ENCODE data around the gene WNT8A. TPM values are rescaled to one million over a fixed set of nuclear protein-coding genes. Genes with fewer than 3 reads are reported as not detected.
A peak's percentile ranks its signal among the peaks of the same experiment; 100 is the strongest.

The WNT8A gene
- total RNA-seq, 1 donor from 2014 or later = not detected

DNA sequence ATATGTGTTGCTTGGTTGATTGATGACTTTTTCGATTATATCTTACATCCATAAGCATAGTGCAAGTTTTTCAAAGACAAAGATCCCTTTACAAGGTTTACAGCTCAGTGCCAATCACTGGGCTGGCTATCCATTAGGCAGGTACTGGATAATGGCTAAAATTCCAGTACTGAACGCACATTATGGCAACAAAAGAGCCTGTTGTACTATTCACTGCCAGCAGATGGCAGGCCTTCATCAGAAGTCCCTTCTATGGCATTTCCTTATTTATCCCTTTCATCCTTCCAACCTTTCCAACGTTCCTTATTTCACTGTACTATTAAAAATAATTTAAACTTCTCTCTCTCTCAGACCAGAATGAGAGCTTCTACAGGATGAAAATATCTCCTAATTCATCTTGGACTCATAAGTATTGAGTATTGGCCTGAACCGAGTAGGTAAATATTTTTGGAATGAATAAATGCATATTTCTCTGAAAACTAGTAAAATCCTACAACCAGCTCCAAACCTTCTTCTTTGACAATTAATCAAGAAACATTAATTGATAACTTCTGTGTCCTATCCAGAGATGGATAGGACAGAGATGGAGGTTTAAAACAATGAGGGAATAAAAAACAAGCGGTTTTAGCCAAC lies 6.7 kb upstream of the WNT8A start:
- no peaks in the 10 kb centered on the region for H3K9me3 ChIP-seq (ENCODE audit: insufficient read depth, low read depth, low read length)
- Mint-ChIP-seq H3K27ac (ENCODE audit: unreplicated experiment) (no peak overlapping the region), H3K27me3 (ENCODE audit: low read depth, unreplicated experiment) (no peaks in the 10 kb centered on the region), H3K9me3 (ENCODE audit: unreplicated experiment) (no peaks in the 10 kb centered on the region), H3K4me3 (ENCODE audit: unreplicated experiment) (no peak overlapping the region), H3K4me1 (ENCODE audit: low read depth, unreplicated experiment) (no peaks in the 10 kb centered on the region), H3K36me3 (ENCODE audit: low read depth, unreplicated experiment) (no peaks in the 10 kb centered on the region)
- no peak overlapping the region for H3K9ac ChIP-seq (ENCODE audit: low read length)
- no peaks in the 10 kb centered on the region for H3K36me3 ChIP-seq (ENCODE audit: insufficient read depth, low read length)
- no peaks in the 10 kb centered on the region for H3K79me2 ChIP-seq (ENCODE audit: insufficient read depth, low read length)
- DNase-seq (ENCODE audit: low read depth) = peak; percentile 23
- TF ChIP-seq, protein P1, sequence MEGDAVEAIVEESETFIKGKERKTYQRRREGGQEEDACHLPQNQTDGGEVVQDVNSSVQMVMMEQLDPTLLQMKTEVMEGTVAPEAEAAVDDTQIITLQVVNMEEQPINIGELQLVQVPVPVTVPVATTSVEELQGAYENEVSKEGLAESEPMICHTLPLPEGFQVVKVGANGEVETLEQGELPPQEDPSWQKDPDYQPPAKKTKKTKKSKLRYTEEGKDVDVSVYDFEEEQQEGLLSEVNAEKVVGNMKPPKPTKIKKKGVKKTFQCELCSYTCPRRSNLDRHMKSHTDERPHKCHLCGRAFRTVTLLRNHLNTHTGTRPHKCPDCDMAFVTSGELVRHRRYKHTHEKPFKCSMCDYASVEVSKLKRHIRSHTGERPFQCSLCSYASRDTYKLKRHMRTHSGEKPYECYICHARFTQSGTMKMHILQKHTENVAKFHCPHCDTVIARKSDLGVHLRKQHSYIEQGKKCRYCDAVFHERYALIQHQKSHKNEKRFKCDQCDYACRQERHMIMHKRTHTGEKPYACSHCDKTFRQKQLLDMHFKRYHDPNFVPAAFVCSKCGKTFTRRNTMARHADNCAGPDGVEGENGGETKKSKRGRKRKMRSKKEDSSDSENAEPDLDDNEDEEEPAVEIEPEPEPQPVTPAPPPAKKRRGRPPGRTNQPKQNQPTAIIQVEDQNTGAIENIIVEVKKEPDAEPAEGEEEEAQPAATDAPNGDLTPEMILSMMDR (IDR thresholded peaks at IDR 0.05; ENCODE audit: insufficient read depth, low read depth, low read length) = peak; percentile 82
- TF ChIP-seq EZH2 (IDR thresholded peaks at IDR 0.05; ENCODE audit: insufficient read depth, low read length) = no peak
- FAIRE-seq = no peak
- no peaks in the 10 kb centered on the region for H4K20me1 ChIP-seq (ENCODE audit: insufficient read depth, low read length)
- H3K27ac ChIP-seq (ENCODE audit: low read depth, low read length) = no peak overlapping the region
- no peaks in the 10 kb centered on the region for H3K27me3 ChIP-seq (ENCODE audit: insufficient read depth, low read length)
- H3K4me3 ChIP-seq (ENCODE audit: insufficient read depth, low read depth, low read length) = no peak overlapping the region
- H2AFZ ChIP-seq (ENCODE audit: low read depth, low read length) = no peak overlapping the region
- no peak overlapping the region for H3K4me2 ChIP-seq (ENCODE audit: low read length)
- no peaks in the 10 kb centered on the region for H3K4me1 ChIP-seq (ENCODE audit: insufficient read depth, low read length)

DNA sequence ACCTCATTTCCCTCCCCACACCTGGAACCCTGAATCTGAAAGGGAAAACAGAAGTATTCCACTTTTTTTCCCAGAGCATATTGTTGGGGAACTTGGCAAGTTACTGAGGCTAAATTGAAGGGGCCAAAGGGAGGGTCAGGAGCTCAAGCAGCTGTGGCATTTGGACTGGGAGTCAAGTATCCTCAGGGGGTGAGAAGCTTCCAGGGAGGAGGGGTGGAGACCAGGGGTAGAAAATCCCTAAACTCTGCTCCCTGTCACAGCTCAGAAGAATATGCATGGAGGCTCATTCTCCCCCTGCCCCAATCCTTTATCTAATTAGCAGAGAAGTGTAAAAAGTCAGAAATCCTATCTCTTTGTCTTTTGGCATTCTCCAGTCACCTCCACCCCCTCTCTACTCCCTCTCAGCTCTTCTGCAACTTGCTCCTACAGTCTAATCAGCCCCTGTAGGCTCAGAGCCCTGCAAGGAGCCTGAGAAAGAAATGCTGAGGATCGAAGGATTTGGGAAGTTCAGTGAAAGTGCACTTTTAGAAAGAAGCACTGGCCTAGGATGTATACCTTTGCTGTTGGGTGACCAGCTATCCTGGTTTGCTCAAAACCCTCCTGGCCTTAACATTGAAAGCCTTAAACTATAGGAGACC lies 5.7 kb upstream of the WNT8A start:
- Mint-ChIP-seq H3K9me3 (ENCODE audit: unreplicated experiment) (no peaks in the 10 kb centered on the region), H3K4me1 (ENCODE audit: low read depth, unreplicated experiment) (no peaks in the 10 kb centered on the region), H3K36me3 (ENCODE audit: low read depth, unreplicated experiment) (no peaks in the 10 kb centered on the region), H3K4me3 (ENCODE audit: unreplicated experiment) (no peak overlapping the region), H3K27ac (ENCODE audit: unreplicated experiment) (no peak overlapping the region), H3K27me3 (ENCODE audit: low read depth, unreplicated experiment) (no peaks in the 10 kb centered on the region)
- no peaks in the 10 kb centered on the region for H4K20me1 ChIP-seq (ENCODE audit: insufficient read depth, low read length)
- no peak for DNase-seq (ENCODE audit: low read depth)
- no peak for FAIRE-seq
- no peak for TF ChIP-seq EZH2 (IDR thresholded peaks at IDR 0.05; ENCODE audit: insufficient read depth, low read length)
- TF ChIP-seq, protein P1 (IDR thresholded peaks at IDR 0.05; ENCODE audit: insufficient read depth, low read depth, low read length) = no peak
- no peaks in the 10 kb centered on the region for H3K4me1 ChIP-seq (ENCODE audit: insufficient read depth, low read length)
- H3K27me3 ChIP-seq (ENCODE audit: insufficient read depth, low read length) = no peaks in the 10 kb centered on the region
- no peak overlapping the region for H2AFZ ChIP-seq (ENCODE audit: low read depth, low read length)
- H3K79me2 ChIP-seq (ENCODE audit: insufficient read depth, low read length) = no peaks in the 10 kb centered on the region
- no peak overlapping the region for H3K4me3 ChIP-seq (ENCODE audit: insufficient read depth, low read depth, low read length)
- H3K4me2 ChIP-seq (ENCODE audit: low read length) = no peak overlapping the region
- no peaks in the 10 kb centered on the region for H3K9me3 ChIP-seq (ENCODE audit: insufficient read depth, low read depth, low read length)
- H3K27ac ChIP-seq (ENCODE audit: low read depth, low read length) = no peak overlapping the region
- no peak overlapping the region for H3K9ac ChIP-seq (ENCODE audit: low read length)
- no peaks in the 10 kb centered on the region for H3K36me3 ChIP-seq (ENCODE audit: insufficient read depth, low read length)

DNA sequence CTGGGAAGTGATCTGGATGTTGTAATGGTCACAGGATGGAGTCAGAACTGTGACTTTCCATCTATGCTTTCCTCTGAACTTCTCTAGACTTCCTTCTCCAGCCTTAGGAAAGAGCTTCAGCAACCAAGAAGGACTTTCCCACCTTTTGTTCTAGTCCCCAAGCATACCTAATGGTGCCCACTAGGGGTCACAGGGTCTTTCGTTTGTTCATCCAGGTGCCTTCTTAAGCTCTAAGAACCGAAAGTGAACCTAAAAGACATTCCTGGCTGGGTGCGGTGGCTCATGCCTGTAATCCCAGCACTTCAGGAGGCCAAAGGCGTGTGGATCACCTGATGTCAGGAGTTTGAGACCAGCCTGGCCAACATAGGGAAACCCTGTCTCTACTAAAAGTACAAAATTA lies 1.8 kb upstream of the WNT8A start:
- no peaks in the 10 kb centered on the region for H3K4me1 ChIP-seq (ENCODE audit: insufficient read depth, low read length)
- no peaks in the 10 kb centered on the region for H3K27me3 ChIP-seq (ENCODE audit: insufficient read depth, low read length)
- H2AFZ ChIP-seq (ENCODE audit: low read depth, low read length) = no peak overlapping the region
- DNase-seq (ENCODE audit: low read depth) (no peak), FAIRE-seq (no peak)
- Mint-ChIP-seq H3K36me3 (ENCODE audit: low read depth, unreplicated experiment) (no peaks in the 10 kb centered on the region), H3K27me3 (ENCODE audit: low read depth, unreplicated experiment) (peaks cover 2% of the 10 kb centered on the region), H3K9me3 (ENCODE audit: unreplicated experiment) (no peaks in the 10 kb centered on the region), H3K27ac (ENCODE audit: unreplicated experiment) (no peak overlapping the region), H3K4me3 (ENCODE audit: unreplicated experiment) (no peak overlapping the region), H3K4me1 (ENCODE audit: low read depth, unreplicated experiment) (no peaks in the 10 kb centered on the region)
- TF ChIP-seq EZH2 (IDR thresholded peaks at IDR 0.05; ENCODE audit: insufficient read depth, low read length) = no peak
- TF ChIP-seq, protein P1 (IDR thresholded peaks at IDR 0.05; ENCODE audit: insufficient read depth, low read depth, low read length) = no peak
- no peaks in the 10 kb centered on the region for H3K36me3 ChIP-seq (ENCODE audit: insufficient read depth, low read length)
- H3K79me2 ChIP-seq (ENCODE audit: insufficient read depth, low read length) = no peaks in the 10 kb centered on the region
- no peak overlapping the region for H3K27ac ChIP-seq (ENCODE audit: low read depth, low read length)
- no peaks in the 10 kb centered on the region for H4K20me1 ChIP-seq (ENCODE audit: insufficient read depth, low read length)
- H3K4me3 ChIP-seq (ENCODE audit: insufficient read depth, low read depth, low read length) = no peak overlapping the region
- no peak overlapping the region for H3K4me2 ChIP-seq (ENCODE audit: low read length)
- H3K9me3 ChIP-seq (ENCODE audit: insufficient read depth, low read depth, low read length) = no peaks in the 10 kb centered on the region
- H3K9ac ChIP-seq (ENCODE audit: low read length) = no peak overlapping the region
